GM10266 (cell line): ENCODE measurements around the gene RBM39.
"Not testable (repeated sequence)": the region's sequence is repeated elsewhere in the genome, so short reads cannot be mapped to it uniquely, and the experiment has no call there.

Source experiments
- DNase-seq: peaks from one replicate; pipeline ENCODE4 v3.0.0; 2012; ENCODE audit errors: extremely low spot score
- CTCF ChIP-seq: IDR thresholded peaks from 2 replicates; pipeline ENCODE4 v1.5.1; 2012; ENCODE audit warnings: mild to moderate bottlenecking, low read depth; ENCODE audit not compliant: control insufficient read depth, insufficient read depth; ENCODE audit errors: missing control alignments

The RBM39 gene

GRCh38 chr20:35726842-35727711 is 15.0 kb downstream of the RBM39 start:
- DNase-seq, result no peak
- no peak for TF ChIP-seq CTCF

GRCh38 chr20:35724321-35725230 is 17.5 kb downstream of the RBM39 start:
- TF ChIP-seq CTCF, result no peak
- DNase-seq, result no peak

DNA sequence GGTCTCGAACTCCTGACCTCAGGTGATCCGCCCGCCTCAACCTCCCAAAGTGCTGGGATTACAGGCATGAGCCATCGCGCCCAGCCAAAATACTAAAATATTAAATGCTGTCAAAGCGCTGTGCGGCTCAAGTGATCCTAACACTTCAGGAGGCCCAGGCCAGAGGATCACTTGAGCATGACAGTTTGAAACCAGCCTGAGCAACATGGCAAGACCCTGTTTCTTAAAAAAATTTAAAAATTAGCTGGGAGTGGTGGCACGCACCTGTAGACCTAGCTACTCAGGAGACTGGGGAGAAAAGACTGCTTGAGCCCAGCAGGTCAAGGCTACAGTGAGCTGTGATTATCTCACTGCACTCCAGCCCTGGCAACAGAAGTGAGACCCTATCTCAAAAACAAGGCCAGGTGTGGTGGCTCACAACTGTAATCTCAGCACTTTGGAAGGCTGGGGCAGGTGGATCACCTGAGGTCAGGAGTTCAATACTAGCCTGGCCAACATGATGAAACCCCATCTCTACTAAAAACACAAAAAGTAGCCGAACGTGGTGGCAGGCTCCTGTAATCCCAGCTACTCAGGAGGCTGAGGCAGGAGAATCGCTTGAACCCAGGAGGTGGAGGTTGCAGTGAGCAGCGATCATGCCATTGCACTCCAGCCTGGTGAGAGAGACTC is 18.3 kb downstream of the RBM39 start:
- DNase-seq, result not testable (repeated sequence)

DNA sequence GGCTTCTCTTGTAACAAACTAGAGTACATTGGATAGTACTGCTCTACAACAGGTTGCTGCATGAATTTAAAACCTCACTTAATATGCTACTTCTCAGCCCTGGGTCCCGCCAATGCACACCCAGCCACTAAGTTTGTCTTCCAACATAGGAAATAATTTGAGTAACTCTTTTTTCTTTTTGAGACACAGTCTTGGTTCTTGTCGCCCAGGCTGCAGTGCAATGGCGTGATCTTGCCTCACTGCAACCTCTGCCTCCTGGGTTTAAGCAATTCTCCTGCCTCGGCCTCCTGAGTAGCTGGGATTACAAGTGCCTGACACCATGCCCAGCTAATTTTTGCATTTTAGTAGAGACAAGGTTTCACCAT is 18.8 kb downstream of the RBM39 start:
- not testable (repeated sequence) for DNase-seq

GRCh38 chr20:35721621-35722020 is 20.4 kb downstream of the RBM39 start:
- DNase-seq, result no peak

GRCh38 chr20:35721219-35721618 is 20.8 kb downstream of the RBM39 start:
- DNase-seq, result no peak

More at GRCh38 chr20:35721621-35722020, 20.4 kb downstream of the RBM39 start:
- no peak for TF ChIP-seq CTCF

DNA sequence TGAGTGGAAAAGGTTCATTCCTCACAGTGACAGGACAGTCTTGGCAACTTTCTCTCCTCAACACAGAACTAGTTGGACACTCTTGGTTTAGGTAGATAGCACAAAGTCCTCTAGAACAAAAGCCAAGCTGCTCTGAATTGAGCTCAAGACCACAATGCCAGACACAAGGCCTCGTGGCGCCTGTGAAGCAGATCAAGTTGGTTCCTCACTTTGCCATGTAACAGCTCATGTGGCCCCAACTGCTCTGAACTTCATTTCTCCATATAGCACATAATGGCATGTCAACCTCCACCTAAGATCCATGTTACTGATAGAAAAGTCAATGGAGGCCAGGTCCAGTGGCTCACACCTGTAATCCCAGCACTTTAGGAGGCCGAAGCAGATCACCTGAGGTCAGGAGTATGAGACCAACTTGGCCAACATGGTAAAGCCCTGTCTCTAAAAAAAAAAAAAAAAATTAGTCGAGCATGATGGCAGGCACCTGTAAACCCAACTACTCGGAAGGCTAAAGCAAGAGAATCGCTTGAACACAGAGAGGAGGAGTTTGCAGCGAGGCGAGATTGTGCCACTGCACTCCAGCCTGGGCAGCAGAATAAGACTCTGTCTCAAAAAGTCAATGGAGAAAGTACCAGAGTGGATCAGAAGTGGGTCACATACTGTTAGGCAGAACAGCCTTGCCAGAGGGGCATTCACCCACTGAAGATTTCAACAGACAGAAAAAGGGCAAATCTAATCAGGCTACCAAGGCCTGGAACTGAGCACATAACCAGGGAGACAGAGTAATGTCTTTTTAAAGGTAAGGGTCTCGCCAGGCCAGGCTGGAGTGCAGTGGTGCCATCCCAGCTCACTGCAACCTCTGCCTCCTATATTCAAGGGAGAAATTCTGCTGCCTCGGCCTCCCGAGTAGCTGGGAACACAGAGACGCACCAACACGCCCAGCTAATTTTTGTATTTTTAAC is 21.6 kb downstream of the RBM39 start:
- no peak for TF ChIP-seq CTCF
- no peak for DNase-seq

More at GRCh38 chr20:35721219-35721618, 20.8 kb downstream of the RBM39 start:
- TF ChIP-seq CTCF, result no peak
